Gastroesophageal sphincter (tissue), 3 donors: ENCODE results near the gene NPIPA1.
"Not testable (repeated sequence)": the region's sequence is repeated elsewhere in the genome, so short reads cannot be mapped to it uniquely, and the experiment has no call there.

Experiments used
- EP300 ChIP-seq: sonication (generic); formaldehyde crosslinking; IDR thresholded peaks from one replicate; pipeline ENCODE4 v1.6.1; 2017; ENCODE audit warnings: antibody characterized with exemption, mild to moderate bottlenecking
- POLR2A ChIP-seq, 2 donors: fragments of 450-650 bp; IDR thresholded peaks; one replicate each; pipeline ENCODE4 v1.6.1; 2017; ENCODE audit warnings: antibody characterized with exemption in 2 of 2, mild to moderate bottlenecking in 2 of 2, moderate library complexity in 1 of 2
- POLR2AphosphoS5 ChIP-seq: sonication (generic); formaldehyde crosslinking; IDR thresholded peaks from one replicate; pipeline ENCODE4 v1.6.1; 2017; ENCODE audit warnings: antibody characterized with exemption
- TF ChIP-seq, protein P1 (sequence below), 4 experiments: fragments of 200-600 bp in 2 of 4; fragments of 450-650 bp in 2 of 4; sonication (generic) in 1 of 4; IDR thresholded peaks; one replicate each; pipeline ENCODE4 v1.5.1; 2017 to 2019; ENCODE audit warnings: antibody characterized with exemption in 4 of 4, mild to moderate bottlenecking in 2 of 4, moderate library complexity in 2 of 4

- not testable (repeated sequence) for TF ChIP-seq POLR2AphosphoS5; EP300; POLR2A (IDR thresholded peaks at IDR 0.05)
- TF ChIP-seq, protein P1, sequence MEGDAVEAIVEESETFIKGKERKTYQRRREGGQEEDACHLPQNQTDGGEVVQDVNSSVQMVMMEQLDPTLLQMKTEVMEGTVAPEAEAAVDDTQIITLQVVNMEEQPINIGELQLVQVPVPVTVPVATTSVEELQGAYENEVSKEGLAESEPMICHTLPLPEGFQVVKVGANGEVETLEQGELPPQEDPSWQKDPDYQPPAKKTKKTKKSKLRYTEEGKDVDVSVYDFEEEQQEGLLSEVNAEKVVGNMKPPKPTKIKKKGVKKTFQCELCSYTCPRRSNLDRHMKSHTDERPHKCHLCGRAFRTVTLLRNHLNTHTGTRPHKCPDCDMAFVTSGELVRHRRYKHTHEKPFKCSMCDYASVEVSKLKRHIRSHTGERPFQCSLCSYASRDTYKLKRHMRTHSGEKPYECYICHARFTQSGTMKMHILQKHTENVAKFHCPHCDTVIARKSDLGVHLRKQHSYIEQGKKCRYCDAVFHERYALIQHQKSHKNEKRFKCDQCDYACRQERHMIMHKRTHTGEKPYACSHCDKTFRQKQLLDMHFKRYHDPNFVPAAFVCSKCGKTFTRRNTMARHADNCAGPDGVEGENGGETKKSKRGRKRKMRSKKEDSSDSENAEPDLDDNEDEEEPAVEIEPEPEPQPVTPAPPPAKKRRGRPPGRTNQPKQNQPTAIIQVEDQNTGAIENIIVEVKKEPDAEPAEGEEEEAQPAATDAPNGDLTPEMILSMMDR (IDR thresholded peaks at IDR 0.05), result not testable (repeated sequence)
Observed at GRCh38 chr16:14892111-14892510, 45.1 kb upstream of the NPIPA1 start.
